ENCODE measurements around the gene GLO1.
A peak's percentile ranks its signal among the peaks of the same experiment; 100 is the strongest.

GLO1 gene

DNA sequence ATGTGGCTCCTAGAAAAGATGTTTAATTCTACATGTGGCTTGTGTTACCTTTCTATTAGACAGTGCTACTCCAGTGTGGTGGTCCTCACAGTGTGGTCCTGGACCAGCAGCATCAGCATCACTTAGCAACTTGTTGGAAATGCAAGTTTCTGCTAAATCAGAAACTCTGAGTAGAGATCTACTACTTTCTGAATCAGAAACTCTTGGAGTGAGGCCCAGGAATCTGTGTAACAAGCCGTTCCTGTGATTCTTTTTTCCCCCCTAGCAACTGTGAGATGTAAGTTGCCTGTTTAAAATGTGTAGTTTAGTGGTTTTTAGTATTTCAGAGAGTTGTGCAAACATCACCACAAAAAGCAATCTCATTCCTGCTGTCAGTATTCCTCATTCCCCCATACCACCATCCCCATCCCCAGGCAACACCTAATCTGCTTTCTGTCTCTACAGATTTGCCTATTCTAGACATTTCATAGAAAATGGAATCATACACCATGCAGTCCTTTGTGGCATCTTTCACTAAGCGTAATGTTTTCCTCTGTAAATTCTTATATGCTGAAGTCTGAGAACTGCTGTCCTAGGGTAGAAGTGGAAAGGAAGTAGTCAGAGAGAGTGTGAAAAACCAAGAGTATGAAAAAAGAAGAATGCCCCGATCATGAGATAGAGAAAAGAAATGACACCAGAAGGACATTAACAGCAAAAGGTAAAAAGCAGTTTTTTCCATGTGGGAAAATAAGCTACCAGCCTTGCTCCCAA lies 44.4 kb downstream of the GLO1 start:
- DNase-seq = no peak

DNA sequence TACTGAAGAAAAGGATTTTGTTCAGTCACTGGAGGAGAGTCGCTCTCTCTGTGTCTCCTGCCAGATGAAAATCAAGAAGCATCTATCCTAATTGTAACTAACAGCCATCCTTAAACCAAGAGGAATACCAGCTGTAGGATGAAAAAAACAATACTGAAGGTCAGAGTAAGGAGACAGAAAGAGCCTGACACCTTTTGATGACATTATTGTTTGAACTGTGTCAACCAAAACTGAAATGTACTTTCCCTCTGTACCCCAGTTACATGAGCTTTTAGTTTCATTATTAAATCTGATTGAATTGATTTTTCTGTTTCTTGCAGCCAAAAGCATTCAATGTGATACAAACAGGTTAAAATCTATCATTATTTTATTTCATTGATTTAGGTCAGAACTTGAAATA lies 46.0 kb downstream of the GLO1 start:
- DNase-seq = no peak

DNA sequence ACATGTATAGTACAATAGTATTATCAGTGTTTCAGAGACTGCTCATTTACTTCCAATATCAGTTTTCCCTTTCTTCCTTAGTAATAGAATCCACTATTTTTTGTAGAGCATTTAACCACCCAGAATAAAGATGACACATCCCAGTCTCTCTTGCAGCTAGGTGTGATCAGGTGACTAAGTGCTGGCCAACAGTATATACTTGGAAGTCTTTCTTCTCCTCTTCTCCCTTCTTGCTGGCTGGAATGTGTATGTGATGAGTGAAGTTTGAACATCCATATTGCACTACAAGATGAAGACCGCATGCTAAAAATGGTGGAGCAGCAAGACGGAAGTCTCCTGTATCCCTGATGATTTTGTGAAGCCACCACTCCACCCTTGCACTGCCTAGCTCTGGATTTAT lies 48.7 kb downstream of the GLO1 start:
- no peak for DNase-seq

DNA sequence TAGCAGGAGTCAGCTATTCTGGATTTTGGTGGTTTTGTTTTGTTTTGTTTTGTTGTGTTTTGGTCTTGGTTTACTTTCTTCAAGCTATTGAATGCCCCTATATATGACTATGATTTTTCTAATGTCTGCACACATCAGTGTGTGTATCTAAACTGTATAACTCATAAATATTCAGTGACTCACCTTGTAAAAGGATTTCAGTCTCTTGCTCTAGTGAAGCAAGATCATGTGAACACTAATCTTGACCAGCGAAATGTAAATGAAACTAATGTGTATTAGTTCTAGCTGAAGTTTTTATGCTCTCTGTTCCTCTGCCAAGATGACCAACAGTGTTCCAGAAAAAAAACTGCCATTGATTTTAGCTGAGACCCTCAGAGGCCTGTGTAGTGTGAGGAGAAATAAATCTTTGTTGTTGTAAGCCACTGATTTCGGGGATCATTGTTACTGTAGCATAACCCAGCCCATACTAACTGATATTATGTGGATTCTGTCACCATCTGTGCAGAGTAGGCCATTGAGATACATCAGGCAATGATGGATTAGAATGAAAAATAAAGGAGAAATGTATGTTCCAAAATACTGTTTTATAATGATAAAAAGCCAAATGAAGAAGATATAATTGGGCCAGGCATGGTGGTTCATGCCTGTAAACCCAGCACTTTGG lies 51.7 kb downstream of the GLO1 start:
- DNase-seq = no peak

DNA sequence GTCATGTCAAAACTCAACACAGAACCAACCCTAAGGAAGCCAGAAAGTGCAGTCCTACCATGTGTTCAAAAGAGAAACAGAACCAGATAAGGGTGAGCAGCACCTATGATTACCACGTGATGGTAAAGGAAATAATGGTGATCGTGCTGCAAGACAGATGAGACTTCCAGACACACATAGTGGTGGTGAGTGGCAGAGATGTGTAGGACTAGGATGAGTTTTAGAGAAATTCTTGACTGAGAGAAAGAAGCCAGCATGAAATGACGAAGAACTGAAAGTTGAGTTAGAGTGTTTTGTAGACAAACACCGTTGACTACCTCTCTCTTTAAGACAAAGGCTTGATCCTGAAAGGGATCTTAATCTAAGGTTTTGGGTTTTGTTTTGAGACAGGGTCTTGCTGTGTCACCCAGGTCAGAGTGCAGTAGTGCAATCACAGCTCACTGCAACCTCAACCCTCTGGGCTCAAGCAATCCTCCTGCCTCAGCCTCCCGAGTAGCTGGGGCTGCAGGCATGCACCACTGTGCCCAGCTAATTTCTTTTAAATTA lies 52.7 kb downstream of the GLO1 start:
- DNase-seq = peak in 1 of 5 experiments; percentile 53

GRCh38 chr6:38649744-38650143 lies 53.2 kb downstream of the GLO1 start:
- DNase-seq = no peak

GRCh38 chr6:38648629-38649028 lies 54.3 kb downstream of the GLO1 start:
- no peak for DNase-seq

DNA sequence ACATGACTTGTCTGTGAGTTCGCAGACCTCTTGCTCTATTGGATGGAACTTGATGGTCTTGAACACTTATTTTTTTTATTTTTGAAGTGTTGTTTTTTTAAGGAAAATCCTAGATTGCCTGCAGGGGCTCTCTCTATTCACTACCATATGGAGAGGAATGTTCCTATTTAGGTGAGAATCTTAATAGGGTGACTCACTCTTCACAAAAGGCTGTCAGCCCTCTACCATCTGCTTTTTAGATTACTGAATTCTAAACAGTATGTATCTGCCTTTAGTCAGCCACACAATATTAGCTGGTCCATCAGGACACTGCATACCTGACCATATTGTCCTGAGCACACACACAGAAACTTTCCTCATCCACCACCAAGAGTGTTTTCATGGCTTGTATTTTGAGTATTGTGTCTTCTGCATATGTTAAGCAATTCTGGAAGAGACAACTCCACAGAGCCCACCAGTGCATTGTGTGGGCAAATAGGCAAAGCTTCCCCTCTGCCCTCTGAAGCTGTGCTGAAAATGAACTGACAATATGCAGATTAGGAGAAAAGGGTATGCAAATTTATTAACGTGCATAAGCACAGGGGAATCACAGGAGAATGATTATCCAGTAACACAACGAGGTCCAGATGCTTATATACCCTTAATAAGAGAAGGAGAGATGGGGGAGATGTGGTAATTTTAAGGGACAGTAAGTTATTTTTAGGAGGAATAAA lies 56.6 kb downstream of the GLO1 start:
- no peak for DNase-seq

GRCh38 chr6:38644951-38645350 lies 58.0 kb downstream of the GLO1 start:
- no peak for DNase-seq

DNA sequence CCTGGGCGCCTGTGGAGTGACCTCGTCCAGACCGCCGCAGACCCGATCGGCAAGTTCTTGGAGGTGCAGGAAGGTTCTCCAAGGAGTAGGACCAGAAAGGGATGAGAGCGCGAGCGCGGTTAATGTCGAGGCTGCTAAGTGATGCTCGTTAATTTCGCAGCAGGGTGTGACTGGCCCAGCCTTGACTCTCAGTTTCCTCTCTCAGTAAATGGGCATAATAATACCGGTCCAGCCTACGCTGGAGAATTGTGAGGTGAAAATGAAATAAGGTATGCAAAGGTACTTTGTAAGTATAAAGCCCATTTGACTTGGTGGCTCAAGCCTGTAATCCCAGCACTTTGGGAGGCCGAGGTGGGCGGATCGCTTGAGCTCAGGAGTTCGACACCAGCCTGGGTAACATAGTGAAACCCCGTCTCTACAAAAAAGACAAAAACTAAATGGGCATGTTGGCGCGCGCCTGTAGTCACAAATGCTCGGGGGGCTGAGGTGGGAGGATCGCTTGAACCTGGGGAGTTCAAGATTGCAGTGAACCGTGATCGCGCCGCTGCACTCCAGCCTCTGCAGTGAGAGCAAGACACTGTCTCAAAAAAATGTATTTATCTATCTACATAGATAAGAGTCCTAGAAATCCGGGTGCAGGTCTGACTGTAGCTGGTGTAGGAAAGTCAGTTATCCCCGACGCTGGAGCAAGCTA lies 62.6 kb downstream of the GLO1 start:
- DNase-seq = no peak

DNA sequence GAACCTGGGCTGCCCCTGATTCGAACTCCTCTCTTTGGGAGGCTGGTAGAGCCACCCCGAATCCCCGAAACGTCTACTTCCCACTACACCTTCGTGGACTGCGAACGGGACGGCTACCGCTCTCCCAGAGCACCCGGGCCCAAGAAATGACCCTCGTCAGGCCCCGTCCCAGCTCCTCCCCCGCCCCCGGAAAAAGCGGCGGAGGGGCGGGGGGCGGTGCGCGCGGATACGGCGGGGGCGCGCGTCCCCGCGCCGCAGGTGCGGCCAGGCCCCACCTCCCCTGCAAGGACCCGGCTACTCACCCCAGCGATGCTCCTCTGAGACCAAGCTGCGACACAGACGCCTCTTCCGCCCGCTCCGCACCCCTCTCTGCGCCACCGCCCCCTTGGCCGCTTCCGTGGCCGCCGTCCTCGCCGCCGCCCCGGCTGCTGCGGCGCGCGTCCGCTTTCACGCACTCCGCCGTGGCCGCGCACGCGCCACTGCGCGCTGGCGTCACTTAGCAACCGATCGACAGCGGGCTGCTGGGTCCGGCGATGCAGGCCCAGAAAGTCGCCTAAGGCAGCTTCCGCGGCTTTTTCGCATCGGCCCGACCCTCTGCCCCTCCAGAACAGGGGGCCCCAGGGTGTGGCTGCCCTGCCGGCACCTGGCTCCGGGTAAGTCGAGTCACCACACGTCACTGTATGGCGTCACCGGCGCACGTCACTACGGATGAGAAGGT lies 63.3 kb downstream of the GLO1 start, which contains the start of gene BTBD9:
TSS of gene BTBD9 (minus strand) at position 432 of the 718 bp plus-strand sequence.
- DNase-seq = peak; percentile 61 to 94 (median 77)

DNA sequence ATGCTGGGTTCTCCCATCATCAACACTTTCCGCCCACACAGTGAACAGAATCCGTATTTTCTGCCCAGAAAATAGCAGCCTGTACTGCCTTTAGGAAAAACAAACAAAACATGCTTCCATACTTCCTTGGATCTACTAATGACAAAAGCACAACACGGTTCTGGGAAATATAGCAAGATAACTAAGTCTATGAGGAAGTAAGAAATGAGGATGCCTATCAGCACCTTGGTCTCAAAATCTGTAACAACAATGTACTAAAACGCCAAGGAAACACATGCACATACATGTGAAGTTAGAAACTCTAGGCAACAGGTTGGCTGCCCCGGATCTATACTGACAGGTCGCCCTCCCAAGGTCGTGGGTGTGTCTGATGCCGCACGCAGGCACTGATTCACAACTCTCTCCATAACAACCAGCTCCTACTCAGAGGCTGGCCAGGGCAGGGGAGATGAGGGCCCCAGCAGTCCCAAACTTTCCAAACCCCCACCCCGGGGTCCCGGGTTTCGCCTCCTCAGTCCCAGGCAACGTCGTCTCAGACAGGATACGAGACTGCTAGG lies 63.9 kb downstream of the GLO1 start:
- DNase-seq = peak; percentile 17 to 72 (median 49)

- no peak for DNase-seq
Measured at GRCh38 chr6:38637756-38638155, 65.2 kb downstream of the GLO1 start.

DNA sequence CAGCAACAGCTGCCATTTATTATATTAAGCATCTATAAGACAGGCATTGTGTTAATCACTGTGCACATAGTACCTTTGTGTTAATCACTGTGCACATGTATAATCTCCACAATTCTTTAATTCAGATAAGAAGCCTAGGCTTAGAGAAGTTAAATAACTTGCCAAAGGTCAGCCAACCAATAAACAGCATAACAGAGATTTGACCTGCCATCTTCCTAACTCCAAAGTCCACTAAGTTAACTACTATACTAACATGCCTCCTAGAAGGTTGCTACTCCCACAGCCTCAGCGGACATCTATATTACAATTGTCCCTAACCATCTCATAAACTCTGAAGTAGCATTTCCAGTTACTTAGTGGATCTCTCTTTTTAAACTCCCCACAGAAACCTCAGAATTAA lies 66.9 kb downstream of the GLO1 start:
- DNase-seq = no peak

- DNase-seq = no peak
Measured at GRCh38 chr6:38634518-38634917, 68.4 kb downstream of the GLO1 start.

- DNase-seq = no peak
Measured at GRCh38 chr6:38632490-38632889, 70.5 kb downstream of the GLO1 start.

- no peak for DNase-seq
Measured at GRCh38 chr6:38631186-38631783, 71.7 kb downstream of the GLO1 start.

Data from T-helper 2 cell (primary cell).